GM23338 (cell line): ENCODE measurements around the gene SUOX. TPM values are rescaled to one million over a fixed set of nuclear protein-coding genes. Genes with fewer than 3 reads are reported as not detected.

ENCODE experiments used
- ATAC-seq: fragments of 200-7000 bp; cut with Tn5 transposase; 3 replicates; pipeline ENCODE4 v1.9.1; 2020
- DNase-seq: peaks from one replicate; pipeline ENCODE4 v3.0.0-alpha.2; 2015; ENCODE audit warnings: low spot score
- H2AFZ ChIP-seq: fragments of 200-600 bp; sonication (generic); 2 replicates; pipeline ENCODE4 v1.8.0; 2016; ENCODE audit warnings: antibody characterized with exemption, mild to moderate bottlenecking, moderate library complexity
- H3F3A ChIP-seq: fragments of 200-600 bp; sonication (generic); replicated peaks from 2 replicates; pipeline ENCODE4 v1.8.0; 2017; ENCODE audit warnings: antibody characterized with exemption, mixed run types, low read depth
- H3K27ac ChIP-seq: fragments of 200-600 bp; sonication (generic); 2 replicates; pipeline ENCODE4 v1.6.1; 2016; ENCODE audit warnings: low read depth
- H3K27me3 ChIP-seq: fragments of 200-600 bp; sonication (generic); 2 replicates; pipeline ENCODE4 v1.8.0; 2016; ENCODE audit warnings: mild to moderate bottlenecking, mixed run types, moderate library complexity; ENCODE audit not compliant: insufficient read depth
- H3K36me3 ChIP-seq: fragments of 200-600 bp; sonication (generic); 2 replicates; pipeline ENCODE4 v1.8.0; 2016; ENCODE audit warnings: mild to moderate bottlenecking; ENCODE audit not compliant: insufficient read depth
- H3K4me1 ChIP-seq: fragments of 200-600 bp; sonication (generic); 2 replicates; pipeline ENCODE4 v1.8.0; 2016; ENCODE audit warnings: mild to moderate bottlenecking, moderate library complexity; ENCODE audit not compliant: insufficient read depth
- H3K4me2 ChIP-seq: fragments of 200-600 bp; sonication (generic); 2 replicates; pipeline ENCODE4 v1.7.1; 2017; ENCODE audit warnings: mixed run types
- H3K4me3 ChIP-seq: fragments of 200-600 bp; sonication (generic); 2 replicates; pipeline ENCODE4 v1.6.1; 2016; ENCODE audit warnings: mixed run types
- H3K79me2 ChIP-seq: fragments of 200-600 bp; sonication (generic); replicated peaks from 2 replicates; pipeline ENCODE4 v1.8.0; 2017; ENCODE audit warnings: mild to moderate bottlenecking; ENCODE audit not compliant: insufficient read depth
- H3K9me2 ChIP-seq: fragments of 200-600 bp; sonication (generic); 2 replicates; pipeline ENCODE4 v1.8.0; 2017; ENCODE audit not compliant: insufficient read depth
- H4K20me1 ChIP-seq: fragments of 200-600 bp; sonication (generic); replicated peaks from 2 replicates; pipeline ENCODE4 v1.8.0; 2017; ENCODE audit warnings: mild to moderate bottlenecking; ENCODE audit not compliant: insufficient read depth
- H3K27ac Mint-ChIP-seq: 2 replicates; pipeline ENCODE4 v1.8.0; 2020; ENCODE audit warnings: inconsistent platforms, mild to moderate bottlenecking, moderate library complexity, mixed read lengths
- H3K27me3 Mint-ChIP-seq: 3 replicates; pipeline ENCODE4 v1.8.0; 2022; ENCODE audit warnings: low read depth, mild to moderate bottlenecking, moderate library complexity, mixed read lengths, inconsistent platforms; ENCODE audit not compliant: insufficient read depth, poor library complexity
- H3K36me3 Mint-ChIP-seq: 3 replicates; pipeline ENCODE4 v1.8.0; 2021; ENCODE audit warnings: low read depth, mild to moderate bottlenecking, inconsistent platforms, moderate library complexity, mixed read lengths
- H3K4me1 Mint-ChIP-seq: 3 replicates; pipeline ENCODE4 v1.8.0; 2020; ENCODE audit warnings: mild to moderate bottlenecking, inconsistent platforms, mixed read lengths
- H3K4me3 Mint-ChIP-seq: 3 replicates; pipeline ENCODE4 v1.8.0; 2021; ENCODE audit warnings: moderate library complexity, mild to moderate bottlenecking, inconsistent platforms, mixed read lengths
- H3K9me3 Mint-ChIP-seq: 3 replicates; pipeline ENCODE4 v1.8.0; 2020; ENCODE audit warnings: moderate library complexity, mild to moderate bottlenecking, inconsistent platforms, mixed read lengths
- CREB1 ChIP-seq: fragments of 250-450 bp; sonication (Bioruptor Pico); IDR thresholded peaks from 2 replicates; pipeline ENCODE4 v1.5.0; 2020; ENCODE audit warnings: low read depth, mild to moderate bottlenecking, moderate library complexity
- CTCF ChIP-seq, 2 experiments: fragments of 200-600 bp in 1 of 2; sonication (generic) in 1 of 2; conservative IDR thresholded peaks; 2 replicates each; pipeline versions ENCODE4 v1.5.1 to v1.6.1; 2016 to 2017; ENCODE audit warnings: antibody characterized with exemption in 2 of 2, low read depth in 2 of 2, mild to moderate bottlenecking in 2 of 2, moderate library complexity in 1 of 2
- ETS1 ChIP-seq: IDR thresholded peaks from 2 replicates; pipeline ENCODE4 v1.6.1; 2016; ENCODE audit warnings: antibody characterized with exemption
- EZH2 ChIP-seq: fragments of 200-600 bp; sonication (generic); IDR thresholded peaks from one replicate; pipeline ENCODE4 v1.8.0; 2017; ENCODE audit warnings: antibody characterized with exemption, mild to moderate bottlenecking, low read depth; ENCODE audit not compliant: unreplicated experiment
- EZH2phosphoT487 ChIP-seq: fragments of 200-600 bp; sonication (generic); IDR thresholded peaks from one replicate; pipeline ENCODE4 v1.8.1; 2018; ENCODE audit warnings: antibody characterized with exemption; ENCODE audit not compliant: unreplicated experiment
- JUNB ChIP-seq: IDR thresholded peaks from one replicate; pipeline ENCODE4 v1.6.1; 2016; ENCODE audit warnings: antibody characterized with exemption; ENCODE audit not compliant: unreplicated experiment
- NANOG ChIP-seq: IDR thresholded peaks from 2 replicates; pipeline ENCODE4 v1.6.1; 2016; ENCODE audit warnings: antibody characterized with exemption, borderline replicate concordance
- POLR2AphosphoS5 ChIP-seq: IDR thresholded peaks from 2 replicates; pipeline ENCODE4 v1.6.1; 2016; ENCODE audit warnings: antibody characterized with exemption, low read depth
- REST ChIP-seq: IDR thresholded peaks from one replicate; pipeline ENCODE4 v1.6.1; 2018; ENCODE audit warnings: antibody characterized with exemption; ENCODE audit not compliant: unreplicated experiment
- STAT1 ChIP-seq: IDR thresholded peaks from one replicate; pipeline ENCODE4 v1.6.1; 2016; ENCODE audit warnings: antibody characterized with exemption; ENCODE audit not compliant: unreplicated experiment
- ZNF114 ChIP-seq: fragments of 250-450 bp; sonication (Bioruptor Pico); IDR thresholded peaks from 2 replicates; pipeline ENCODE4 v1.5.0; 2020; ENCODE audit warnings: mild to moderate bottlenecking, moderate library complexity
- ZNF331 ChIP-seq: fragments of 250-450 bp; sonication (Bioruptor Pico); IDR thresholded peaks from 2 replicates; pipeline ENCODE4 v1.5.0; 2020; ENCODE audit warnings: low read depth, mild to moderate bottlenecking, moderate library complexity
- ZNF462 ChIP-seq: fragments of 250-450 bp; sonication (Bioruptor Pico); IDR thresholded peaks from 2 replicates; pipeline ENCODE4 v1.5.0; 2020; ENCODE audit warnings: mild to moderate bottlenecking, moderate library complexity
- polyA plus RNA-seq: library from polyadenylated mRNA; unstranded; fragments of >200 nt; fragmentation: Nextera tagmentation; extraction: Ambion mirVana; gene quantifications from 2 replicates; pipeline ENCODE4 v1.2.1, GENCODE V29; 2016
- total RNA-seq: library from RNA; depleted of rRNA; stranded (reverse); fragments of >200 nt; shearing (Covaris generic); gene quantifications from 2 replicates; pipeline ENCODE4 v1.2.3, GENCODE V29; 2014

The SUOX gene
- total and polyA plus RNA-seq, 2 experiments from 2014 or later = 14.0 to 27.5 TPM

GRCh38 chr12:56014205-56014604 is 17.1 kb downstream of the SUOX start:
- no peak for DNase-seq
- peaks cover 5% of the 10 kb centered on the region; the same call in 2 of the 3 replicates for H3K4me1 Mint-ChIP-seq
- no peak overlapping the region for H3K4me3 Mint-ChIP-seq
- no peaks in the 10 kb centered on the region for H3K27me3 ChIP-seq
- no peak overlapping the region for H3K4me3 ChIP-seq
- no peak overlapping the region for H3K4me2 ChIP-seq
- H2AFZ ChIP-seq = no peak overlapping the region
- H3K36me3 Mint-ChIP-seq = peaks cover 10% of the 10 kb centered on the region; the same call in 1 of the 3 replicates
- peaks cover 5% of the 10 kb centered on the region for H3K27me3 Mint-ChIP-seq
- ATAC-seq = no peak
- no peaks in the 10 kb centered on the region; the same call in 1 of the 2 replicates for H3K36me3 ChIP-seq
- TF ChIP-seq NANOG (no peak), ZNF114 (CRISPR knock-in tag) (no peak), ETS1 (no peak), ZNF462 (no peak), CTCF (conservative IDR thresholded peaks at IDR 0.05; ENCODE audit: low read depth in 2 of 2) (no peak), EZH2phosphoT487 (no peak), CREB1 (no peak), EZH2 (no peak), JUNB (no peak), STAT1 (no peak), REST (no peak), ZNF331 (CRISPR knock-in tag) (no peak), POLR2AphosphoS5 (no peak)
- no peak overlapping the region for H3K27ac ChIP-seq
- no peaks in the 10 kb centered on the region for H3K4me1 ChIP-seq
- H3F3A ChIP-seq = 0 out of 2 replicates have a peak, but pooled peaks cover 4% of the 10 kb centered on the region
- no peak overlapping the region for H3K27ac Mint-ChIP-seq
- H3K79me2 ChIP-seq = no peaks in the 10 kb centered on the region
- no peaks in the 10 kb centered on the region for H4K20me1 ChIP-seq
- no peaks in the 10 kb centered on the region for H3K9me3 Mint-ChIP-seq
- H3K9me2 ChIP-seq = no peaks in the 10 kb centered on the region
